Measurements from ENCODE around the gene OR2A1. TPM values are rescaled to one million over a fixed set of nuclear protein-coding genes. Genes with fewer than 3 reads are reported as not detected.
"Not testable (repeated sequence)": the region's sequence is repeated elsewhere in the genome, so short reads cannot be mapped to it uniquely, and the experiment has no call there.

OR2A1 gene, protein sequence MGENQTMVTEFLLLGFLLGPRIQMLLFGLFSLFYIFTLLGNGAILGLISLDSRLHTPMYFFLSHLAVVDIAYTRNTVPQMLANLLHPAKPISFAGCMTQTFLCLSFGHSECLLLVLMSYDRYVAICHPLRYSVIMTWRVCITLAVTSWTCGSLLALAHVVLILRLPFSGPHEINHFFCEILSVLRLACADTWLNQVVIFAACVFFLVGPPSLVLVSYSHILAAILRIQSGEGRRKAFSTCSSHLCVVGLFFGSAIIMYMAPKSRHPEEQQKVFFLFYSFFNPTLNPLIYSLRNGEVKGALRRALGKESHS
- total RNA-seq = under 1 TPM in 3 of 4 donors, not detected in 1; 0.17 to 0.26 (median 0.17) TPM

DNA sequence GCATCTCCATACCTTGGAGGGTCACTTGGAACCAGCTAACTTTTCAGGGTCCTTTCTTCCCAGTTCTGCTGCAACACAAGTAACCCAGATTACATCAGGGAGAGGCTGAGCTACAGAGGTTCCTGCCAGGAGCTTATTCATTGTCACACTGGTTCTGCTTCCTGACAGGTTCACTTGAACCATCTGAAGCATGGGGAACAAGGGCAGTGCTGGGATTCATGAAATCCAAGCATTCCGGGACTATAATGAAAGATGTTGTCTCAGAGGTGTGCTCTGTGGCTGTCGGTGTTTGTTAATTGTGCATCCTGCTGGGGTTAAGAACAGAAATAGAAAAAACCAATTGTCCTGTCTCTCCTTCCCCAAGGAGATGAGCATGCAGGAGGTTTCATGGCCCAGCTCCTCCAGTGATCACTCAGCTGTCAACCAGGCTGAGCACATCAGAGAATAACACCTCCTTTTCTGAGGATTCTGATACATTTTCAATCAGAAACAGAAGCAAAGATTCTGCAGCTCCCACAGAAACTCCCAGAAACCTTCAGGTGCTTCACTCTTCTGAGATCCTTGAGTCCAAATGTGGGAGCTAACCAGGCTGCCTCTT is at the start of gene OR2A1:
Gene OR2A1 (plus strand): TSS at position 548 of the 598 bp plus-strand sequence. CDS start 5,706 bp downstream, outside the sequence.
- intact Hi-C loops (cut with DNase I); H3K4me3 ChIP-seq; H3K27ac ChIP-seq (replicated peaks in 1 of 4); H3K9me3 ChIP-seq; DNase-seq (ENCODE audit: extremely low spot score); H3K27me3 ChIP-seq; H3K4me1 ChIP-seq; H3K36me3 ChIP-seq: not testable (repeated sequence)
- WGBS = no CpG with 5 or more reads among the region's 2 CpGs

DNA sequence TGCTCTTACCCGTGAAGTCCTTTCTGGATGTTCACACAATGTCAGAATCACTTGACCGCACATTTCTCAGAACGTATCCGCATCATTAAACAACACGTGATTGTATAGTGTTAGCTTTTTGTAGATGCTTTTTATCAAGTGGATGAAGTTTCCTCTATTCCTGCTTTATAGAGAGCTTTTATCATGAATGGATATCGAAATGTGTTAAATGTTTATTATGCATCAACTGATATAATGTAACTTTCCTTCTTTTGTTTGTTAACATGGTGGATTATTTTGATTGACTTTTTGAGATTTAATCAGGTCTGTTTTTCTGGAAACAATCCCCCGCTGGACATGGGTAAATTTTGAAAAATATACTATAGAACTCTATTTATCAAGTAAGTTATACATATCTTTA is 47.5 kb upstream of the OR2A1 start, which contains the start of gene OR2A7:
Gene OR2A7 (minus strand): TSS at position 101 of the 400 bp plus-strand sequence. CDS start 5,164 bp downstream, outside the sequence.
- H3K27ac ChIP-seq (replicated peaks in 1 of 4); H3K36me3 ChIP-seq; intact Hi-C loops (cut with DNase I); H3K9me3 ChIP-seq; H3K4me1 ChIP-seq; DNase-seq (ENCODE audit: extremely low spot score); H3K27me3 ChIP-seq; H3K4me3 ChIP-seq: not testable (repeated sequence)
- WGBS = 89% methylated on average over 5 of the region's 7 CpGs

DNA sequence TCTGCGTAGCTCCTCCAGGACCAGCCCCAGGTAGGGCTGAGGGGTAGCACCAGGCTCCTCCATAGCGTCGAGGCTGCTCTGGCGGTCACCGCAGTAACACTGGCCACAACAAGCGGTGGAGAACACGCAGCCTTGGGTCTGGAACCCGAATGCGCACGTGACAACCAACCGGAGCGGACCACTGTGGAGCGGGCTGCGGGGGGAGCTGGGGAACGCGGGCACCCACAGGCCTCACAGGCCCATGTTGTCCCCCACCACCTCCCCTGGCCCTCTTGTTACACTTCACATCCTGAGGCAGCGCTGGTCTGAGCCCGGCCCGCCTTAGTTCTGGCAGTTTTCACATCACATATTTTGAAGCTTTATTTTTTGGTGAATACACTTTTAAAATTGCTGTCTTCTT is 43.0 kb upstream of the OR2A1 start, which contains the start of gene CTAGE8:
Gene CTAGE8 (minus strand): TSS at position 101 of the 400 bp plus-strand sequence. CDS start 38 bp downstream, at position 63.
- H3K27me3 ChIP-seq; intact Hi-C loops (cut with DNase I); H3K27ac ChIP-seq (replicated peaks in 1 of 4); DNase-seq (ENCODE audit: extremely low spot score); H3K36me3 ChIP-seq; H3K4me1 ChIP-seq; H3K4me3 ChIP-seq; H3K9me3 ChIP-seq: not testable (repeated sequence)
- WGBS = 100% methylated on average over 3 of the region's 19 CpGs

- H3K9me3 ChIP-seq; H3K36me3 ChIP-seq; DNase-seq (ENCODE audit: extremely low spot score); H3K4me1 ChIP-seq; H3K4me3 ChIP-seq; H3K27me3 ChIP-seq; intact Hi-C loops (cut with DNase I); H3K27ac ChIP-seq (replicated peaks in 1 of 4): not testable (repeated sequence)
- 92% methylated on average over 5 of the region's 6 CpGs for WGBS
Observed at GRCh38 chr7:144275281-144275680, 36.9 kb upstream of the OR2A1 start.

DNA sequence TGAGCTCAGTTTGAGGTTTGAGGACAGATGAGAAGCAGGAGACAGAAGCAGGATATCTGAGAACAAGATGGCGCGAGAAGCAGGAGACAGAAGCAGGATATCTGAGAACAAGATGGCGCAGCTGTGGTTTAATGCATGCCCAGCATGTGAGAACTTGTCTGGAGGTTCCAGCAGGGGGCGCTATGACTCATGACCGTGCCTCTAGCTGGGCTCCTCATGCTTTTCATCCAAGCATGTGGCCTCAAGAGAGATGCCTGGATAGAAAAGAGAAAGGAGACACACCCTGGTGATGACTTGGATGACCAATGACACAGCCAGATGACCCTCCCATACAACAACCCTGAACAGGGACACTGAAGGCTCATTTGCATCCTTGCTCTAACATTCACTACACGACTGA is 32.2 kb upstream of the OR2A1 start:
- H3K27me3 ChIP-seq; H3K27ac ChIP-seq (replicated peaks in 1 of 4); H3K9me3 ChIP-seq; intact Hi-C loops (cut with DNase I); H3K4me1 ChIP-seq; H3K4me3 ChIP-seq; DNase-seq (ENCODE audit: extremely low spot score); H3K36me3 ChIP-seq: not testable (repeated sequence)
- 92% methylated on average over 4 of the region's 6 CpGs for WGBS

GRCh38 chr7:144281981-144282380 is 30.2 kb upstream of the OR2A1 start:
- intact Hi-C loops (cut with DNase I); H3K4me3 ChIP-seq; H3K4me1 ChIP-seq; DNase-seq (ENCODE audit: extremely low spot score); H3K36me3 ChIP-seq; H3K9me3 ChIP-seq; H3K27me3 ChIP-seq; H3K27ac ChIP-seq (replicated peaks in 1 of 4): not testable (repeated sequence)
- no CpG with 5 or more reads among the region's 8 CpGs for WGBS

GRCh38 chr7:144282490-144282889 is 29.7 kb upstream of the OR2A1 start:
- H3K36me3 ChIP-seq; intact Hi-C loops (cut with DNase I); DNase-seq (ENCODE audit: extremely low spot score); H3K27me3 ChIP-seq; H3K4me1 ChIP-seq; H3K9me3 ChIP-seq; H3K4me3 ChIP-seq; H3K27ac ChIP-seq (replicated peaks in 1 of 4): not testable (repeated sequence)
- WGBS = 100% methylated on average over 1 of the region's 4 CpGs

- H3K27me3 ChIP-seq; H3K4me3 ChIP-seq; DNase-seq (ENCODE audit: extremely low spot score); H3K4me1 ChIP-seq; intact Hi-C loops (cut with DNase I); H3K36me3 ChIP-seq; H3K27ac ChIP-seq (replicated peaks in 1 of 4); H3K9me3 ChIP-seq: not testable (repeated sequence)
- WGBS = no CpG with 5 or more reads among the region's 6 CpGs
Observed at GRCh38 chr7:144283716-144284115, 28.5 kb upstream of the OR2A1 start.

DNA sequence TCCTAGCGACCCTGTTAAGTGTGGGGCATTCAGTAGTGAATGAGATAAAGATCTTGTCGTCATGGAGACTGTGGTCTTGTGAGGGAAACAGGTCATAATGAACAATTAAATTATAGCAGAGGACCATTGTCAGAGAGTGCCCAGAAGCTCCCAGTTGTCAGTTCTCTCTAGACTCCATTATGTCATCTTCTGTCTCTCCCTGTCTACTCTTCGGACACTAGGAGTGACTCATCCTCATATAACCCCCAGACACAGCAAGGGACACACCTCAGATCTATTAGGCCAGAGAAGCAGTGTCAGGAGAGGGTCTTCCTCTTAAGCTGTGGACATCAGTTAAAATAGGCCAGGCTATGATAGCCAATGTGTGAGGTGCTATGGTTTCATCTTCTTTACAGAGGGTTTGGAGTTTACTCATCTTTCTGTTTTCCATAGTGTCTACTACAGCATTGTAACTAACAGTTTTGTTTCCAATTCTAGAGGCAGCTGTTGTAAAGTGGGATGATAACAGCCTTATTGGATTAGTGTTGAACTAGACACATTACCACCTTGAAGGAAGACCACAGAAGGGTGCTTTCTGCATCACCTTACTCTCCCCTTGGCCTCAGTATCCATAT is 24.9 kb upstream of the OR2A1 start:
- WGBS = no CpG with 5 or more reads among the region's 3 CpGs

GRCh38 chr7:144291607-144292006 is 20.6 kb upstream of the OR2A1 start:
- H3K9me3 ChIP-seq; H3K4me1 ChIP-seq; intact Hi-C loops (cut with DNase I); DNase-seq (ENCODE audit: extremely low spot score); H3K4me3 ChIP-seq; H3K27me3 ChIP-seq; H3K27ac ChIP-seq (replicated peaks in 1 of 4); H3K36me3 ChIP-seq: not testable (repeated sequence)
- WGBS = 69% methylated on average over 3 of the region's 4 CpGs

More for the DNA sequence above, 24.9 kb upstream of the OR2A1 start:
- intact Hi-C loops (cut with DNase I); H3K27ac ChIP-seq (replicated peaks in 1 of 4); H3K36me3 ChIP-seq; H3K9me3 ChIP-seq; H3K4me1 ChIP-seq; DNase-seq (ENCODE audit: extremely low spot score); H3K27me3 ChIP-seq; H3K4me3 ChIP-seq: not testable (repeated sequence)

GRCh38 chr7:144292384-144293161 is 19.6 kb upstream of the OR2A1 start:
- intact Hi-C loops (cut with DNase I); H3K27ac ChIP-seq (replicated peaks in 1 of 4); H3K4me3 ChIP-seq; H3K4me1 ChIP-seq; H3K27me3 ChIP-seq; H3K36me3 ChIP-seq; H3K9me3 ChIP-seq: not testable (repeated sequence)
- WGBS = 75% methylated on average over 3 of the region's 14 CpGs
- peak; percentile 5 for DNase-seq (ENCODE audit: extremely low spot score)

Data from esophagus muscularis mucosa (tissue), 4 donors.